ENCODE results near the gene CLNK. TPM values are rescaled to one million over a fixed set of nuclear protein-coding genes. Genes with fewer than 3 reads are reported as not detected.
A peak's percentile ranks its signal among the peaks of the same experiment; 100 is the strongest.

CLNK gene
- total and polyA plus RNA-seq, 12 donors, result 0.07 to 0.35 (median 0.26) TPM; not detected in 9

GRCh38 chr4:10462876-10463275 lies 221.7 kb downstream of the CLNK start:
- Histone ChIP-seq H3K36me3 (replicated peaks in 1 of 2) (no peaks in the 10 kb centered on the region), H3K27ac (no peak overlapping the region), H3K27me3 (no peaks in the 10 kb centered on the region), H3K4me3 (no peak overlapping the region), H3K9me3 (replicated peaks in 1 of 3) (no peaks in the 10 kb centered on the region), H3K4me1 (replicated peaks in 1 of 2) (no peaks in the 10 kb centered on the region)
- no peak for TF ChIP-seq POLR2A (IDR thresholded peaks at IDR 0.05)
- no peak for TF ChIP-seq CTCF (IDR thresholded peaks at IDR 0.05)
- WGBS, 4 donors, result 92 to 100% (median 94%) methylated on average over 4 of the region's 4 CpGs
- DNase-seq, result no peak
- intact Hi-C loops (cut with DNase I), result no loop called here

GRCh38 chr4:10461850-10462400 lies 222.6 kb downstream of the CLNK start:
- H3K27ac ChIP-seq, result no peak overlapping the region
- no peaks in the 10 kb centered on the region for H3K9me3 ChIP-seq (replicated peaks in 1 of 3)
- H3K4me1 ChIP-seq (replicated peaks in 1 of 2), result no peaks in the 10 kb centered on the region
- intact Hi-C loops (cut with DNase I), result no loop called here
- no peaks in the 10 kb centered on the region for H3K36me3 ChIP-seq (replicated peaks in 1 of 2)
- DNase-seq, result no peak
- TF ChIP-seq POLR2A (IDR thresholded peaks at IDR 0.05) (no peak), CTCF (IDR thresholded peaks at IDR 0.05) (no peak)
- H3K27me3 ChIP-seq, result no peaks in the 10 kb centered on the region
- 52 to 53% (median 52%) methylated on average over 26 to 27 of the region's 27 CpGs for WGBS, 4 donors
- H3K4me3 ChIP-seq, result peak overlapping the region in 2 of 4 donors; percentile 2 to 38

GRCh38 chr4:10461091-10461849 lies 223.3 kb downstream of the CLNK start:
- peak; percentile 23 to 72 (median 51) for DNase-seq
- H3K4me1 ChIP-seq (replicated peaks in 1 of 2), result peaks cover 3 to 4% of the 10 kb centered on the region in 2 donors
- no peaks in the 10 kb centered on the region for H3K9me3 ChIP-seq (replicated peaks in 1 of 3)
- 4 to 10% (median 7%) methylated on average over 34 to 72 of the region's 72 CpGs for WGBS, 4 donors
- H3K27me3 ChIP-seq, result no peaks in the 10 kb centered on the region
- H3K36me3 ChIP-seq (replicated peaks in 1 of 2), result no peaks in the 10 kb centered on the region
- intact Hi-C loops (cut with DNase I), result no loop called here
- H3K27ac ChIP-seq, result no peak overlapping the region
- H3K4me3 ChIP-seq, result peak overlapping the region in 2 of 4 donors; percentile 2 to 38
- peak; percentile 50 to 97 (median 76) for TF ChIP-seq CTCF (IDR thresholded peaks at IDR 0.05)
- TF ChIP-seq POLR2A (IDR thresholded peaks at IDR 0.05), result no peak

GRCh38 chr4:10460313-10461047 lies 224.1 kb downstream of the CLNK start:
- no peaks in the 10 kb centered on the region for H3K9me3 ChIP-seq (replicated peaks in 1 of 3)
- no peak for DNase-seq
- H3K27me3 ChIP-seq, result no peaks in the 10 kb centered on the region
- WGBS, 4 donors, result 76 to 82% (median 80%) methylated on average over 11 of the region's 11 CpGs
- no peaks in the 10 kb centered on the region for H3K36me3 ChIP-seq (replicated peaks in 1 of 2)
- H3K4me1 ChIP-seq (replicated peaks in 1 of 2), result peaks cover 5 to 6% of the 10 kb centered on the region in 2 donors
- no peak for TF ChIP-seq CTCF (IDR thresholded peaks at IDR 0.05)
- no peak overlapping the region for H3K27ac ChIP-seq
- intact Hi-C loops (cut with DNase I), result no loop called here
- no peak overlapping the region for H3K4me3 ChIP-seq
